Mucosa of descending colon (tissue), 3 donors: Measurements from ENCODE around the gene AKAP13. TPM values are rescaled to one million over a fixed set of nuclear protein-coding genes. Genes with fewer than 3 reads are reported as not detected.

Source experiments
- ATAC-seq: fragments of 200-7000 bp; cut with Tn5 transposase; one replicate; pipeline ENCODE4 v1.9.1; 2020; ENCODE audit warnings: mild to moderate bottlenecking, moderate library complexity
- DNase-seq, 3 donors: peaks; one replicate each; pipeline ENCODE4 v3.0.0-alpha.2; 2020
- H3K36me3 ChIP-seq: fragments of 200-600 bp; one replicate; pipeline ENCODE4 v1.8.0; 2021; ENCODE audit warnings: low read depth, mild to moderate bottlenecking
- H3K4me1 ChIP-seq: fragments of 200-600 bp; one replicate; pipeline ENCODE4 v1.8.0; 2021; ENCODE audit warnings: low read depth, mild to moderate bottlenecking
- H3K4me3 ChIP-seq: fragments of 200-600 bp; one replicate; pipeline ENCODE4 v1.8.0; 2021; ENCODE audit warnings: mild to moderate bottlenecking
- H3K9me3 ChIP-seq: fragments of 200-600 bp; one replicate; pipeline ENCODE4 v1.8.0; 2021; ENCODE audit warnings: mild to moderate bottlenecking
- CTCF ChIP-seq: fragments of 200-600 bp; IDR thresholded peaks from one replicate; pipeline ENCODE4 v1.8.0; 2022; ENCODE audit warnings: antibody characterized with exemption, mild to moderate bottlenecking
- intact Hi-C, 2 donors: fragments of 100-400 bp; cut with DNase I in 1 of 2; cut with micrococcal nuclease in 1 of 2; formaldehyde crosslinking; loops; one replicate each; pipeline versions ENCODE4 v1.11.0 to v1.11.1; 2022; cut with DNase I, micrococcal nuclease
- total RNA-seq, 3 donors: library from RNA; stranded (reverse); fragmentation: NEBNext Ultra II Directional in 2 of 3; extraction: Animal tissue kit (Norgen Biotek cat#: 25700) in 2 of 3; gene quantifications; one replicate each; pipeline versions ENCODE4 v1.2.1 to v1.2.4, GENCODE V29; 2021 to 2023
- donor health status: DM: no; HTN: no; CAD: no; lungs with moderate emphysema.
- donor health status: DM: no; HTN: no; CAD: no.
- donor health status: DM: no; HTN: yes; CAD: no.

Gene AKAP13
- total RNA-seq, 3 donors from 2014 or later: 141 to 173 (median 150) TPM

- TF ChIP-seq CTCF: no peak
- H3K4me3 ChIP-seq: no peak overlapping the region
- peak; percentile 33 for ATAC-seq
- H3K4me1 ChIP-seq: peaks cover 13% of the 10 kb centered on the region
- peak in 1 of 3 donors; percentile 48 for DNase-seq
- intact Hi-C loops: no loop called here
- H3K36me3 ChIP-seq: no peaks in the 10 kb centered on the region
- no peaks in the 10 kb centered on the region for H3K9me3 ChIP-seq
Observed at GRCh38 chr15:85642693-85643066, 262.3 kb downstream of the AKAP13 start.

DNA sequence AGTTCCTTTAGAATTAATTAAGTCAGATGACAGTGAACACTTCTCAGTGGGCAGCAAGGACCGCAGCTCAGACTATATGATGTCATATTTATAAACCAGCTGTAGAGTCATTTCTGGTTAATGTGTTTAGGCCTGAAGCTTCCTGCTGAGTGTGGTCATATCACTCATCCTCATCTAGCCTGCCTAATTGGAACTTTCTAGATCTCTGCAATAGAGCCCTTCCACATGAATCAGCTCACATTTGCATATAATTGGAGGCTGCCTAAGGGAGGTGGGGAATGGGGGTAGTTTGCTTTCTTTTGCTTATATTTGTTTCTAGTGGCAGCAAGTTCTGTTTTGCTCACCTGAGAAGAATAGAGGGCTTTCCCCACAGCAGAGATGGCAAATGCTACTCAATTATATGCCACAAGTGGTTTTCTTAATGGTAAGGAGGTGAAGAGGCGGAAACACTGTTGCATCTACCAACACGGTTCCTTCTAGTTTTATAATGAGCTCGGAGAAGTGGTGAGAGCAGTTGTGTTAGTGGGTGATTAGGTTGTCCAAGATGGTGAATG is 266.2 kb downstream of the AKAP13 start:
- Histone ChIP-seq H3K36me3 (no peaks in the 10 kb centered on the region), H3K4me3 (no peak overlapping the region), H3K9me3 (no peaks in the 10 kb centered on the region), H3K4me1 (peaks cover 10% of the 10 kb centered on the region)
- DNase-seq (no peak), ATAC-seq (peak; percentile 72)
- no peak for TF ChIP-seq CTCF
- intact Hi-C loops: no loop called here

DNA sequence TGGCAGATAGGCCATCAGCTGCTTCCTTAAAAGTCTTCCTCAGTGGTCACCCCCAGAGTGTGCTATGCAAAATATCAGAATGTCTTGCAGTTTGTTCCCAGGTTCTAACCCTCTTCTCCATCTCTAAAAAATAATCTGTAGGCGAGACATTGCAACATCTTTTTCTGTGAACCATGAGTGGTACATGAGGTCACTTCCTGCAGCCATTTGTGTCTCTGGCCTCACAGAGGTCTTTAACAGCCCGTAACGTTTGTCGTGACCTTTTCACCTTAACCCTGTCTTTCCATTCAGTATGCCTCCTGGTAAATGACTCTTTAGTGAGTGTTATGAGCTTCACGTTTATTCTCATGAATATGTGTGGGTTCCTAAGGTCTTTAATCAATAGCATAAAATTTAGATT is 269.0 kb downstream of the AKAP13 start:
- DNase-seq (no peak), ATAC-seq (peak; percentile 53)
- H3K4me1 ChIP-seq: peaks cover 10% of the 10 kb centered on the region
- H3K36me3 ChIP-seq: no peaks in the 10 kb centered on the region
- intact Hi-C loops: no loop called here
- no peaks in the 10 kb centered on the region for H3K9me3 ChIP-seq
- no peak overlapping the region for H3K4me3 ChIP-seq
- TF ChIP-seq CTCF: no peak

GRCh38 chr15:85651548-85651947 is 271.1 kb downstream of the AKAP13 start:
- no peak for ATAC-seq
- no peak for TF ChIP-seq CTCF
- H3K4me1 ChIP-seq: peaks cover 8% of the 10 kb centered on the region
- no peak for DNase-seq
- H3K4me3 ChIP-seq: no peak overlapping the region
- H3K9me3 ChIP-seq: no peaks in the 10 kb centered on the region
- no peaks in the 10 kb centered on the region for H3K36me3 ChIP-seq
- intact Hi-C loops: no loop called here

- ATAC-seq (no peak), DNase-seq (no peak)
- no peak for TF ChIP-seq CTCF
- Histone ChIP-seq H3K36me3 (no peaks in the 10 kb centered on the region), H3K4me3 (no peak overlapping the region), H3K9me3 (no peaks in the 10 kb centered on the region), H3K4me1 (peaks cover 8% of the 10 kb centered on the region)
- intact Hi-C loops: no loop called here
Observed at GRCh38 chr15:85652457-85652856, 272.1 kb downstream of the AKAP13 start.

GRCh38 chr15:85657132-85657531 is 276.7 kb downstream of the AKAP13 start:
- ATAC-seq: no peak
- TF ChIP-seq CTCF: no peak
- intact Hi-C loops: no loop called here

More at GRCh38 chr15:85657132-85657531, 276.7 kb downstream of the AKAP13 start:
- H3K9me3 ChIP-seq: no peaks in the 10 kb centered on the region
- no peak for DNase-seq
- H3K4me3 ChIP-seq: no peak overlapping the region
- no peaks in the 10 kb centered on the region for H3K36me3 ChIP-seq
- H3K4me1 ChIP-seq: no peaks in the 10 kb centered on the region
